ENCODE measurements around the gene POC1A. TPM values are rescaled to one million over a fixed set of nuclear protein-coding genes. Genes with fewer than 3 reads are reported as not detected.

Gene POC1A
- polyA plus RNA-seq, 1 donor (not counting 4 experiments of a cell fraction or from before 2014, with no cell fraction given): 11.5 TPM

- FAIRE-seq (no peak), DNase-seq (ENCODE audit: low read depth, low spot score) (no peak)
- dilution Hi-C loops (cut with MboI; ENCODE audit: extremely low pct_ligation_motif_present, low sequenced_read_pairs): no loop called here
- Histone ChIP-seq H3K9me3 (ENCODE audit: control insufficient read depth, low read depth, low read length) (no peaks in the 10 kb centered on the region), H2AFZ (ENCODE audit: control insufficient read depth, low read length) (no peak overlapping the region), H4K20me1 (ENCODE audit: control insufficient read depth, extremely low read depth, insufficient read depth, low read length) (no peaks in the 10 kb centered on the region), H3K4me2 (ENCODE audit: control insufficient read depth, extremely low read depth, insufficient read depth, low read depth, low read length) (no peak overlapping the region), H3K27me3 (ENCODE audit: control insufficient read depth, extremely low read depth, insufficient read depth, low read length) (no peaks in the 10 kb centered on the region), H3K9ac (ENCODE audit: control insufficient read depth, extremely low read depth, insufficient read depth, low read length) (no peak overlapping the region), H3K4me3 (ENCODE audit: control insufficient read depth in 2 of 3, extremely low read depth in 1 of 3, insufficient read depth in 2 of 3, low read depth in 1 of 3, low read length in 3 of 3) (no peak overlapping the region), H3K79me2 (ENCODE audit: control insufficient read depth, insufficient read depth, low read length) (no peaks in the 10 kb centered on the region), H3K36me3 (ENCODE audit: control insufficient read depth in 2 of 2, extremely low read depth in 1 of 2, insufficient read depth in 2 of 2, low read length in 2 of 2) (peaks cover 0 to 3% of the 10 kb centered on the region in 2 experiments), H3K9me1 (ENCODE audit: control insufficient read depth, extremely low read depth, insufficient read depth, low read length) (no peaks in the 10 kb centered on the region), H3K4me1 (ENCODE audit: control insufficient read depth, extremely low read depth, insufficient read depth, low read length) (peaks cover 48% of the 10 kb centered on the region), H3K27ac (ENCODE audit: control insufficient read depth, insufficient read depth, low read length) (no peak overlapping the region)
- no peak for TF ChIP-seq EZH2 (IDR thresholded peaks at IDR 0.05; ENCODE audit: low read length)
- no peak for TF ChIP-seq CTCF (optimal IDR thresholded peaks at IDR 0.05 in 1 of 3, IDR thresholded peaks at IDR 0.05 in 1 of 3, conservative IDR thresholded peaks at IDR 0.05 in 1 of 3; ENCODE audit: extremely low read depth in 1 of 3, insufficient read depth in 2 of 3, low read length in 3 of 3)
Measured at GRCh38 chr3:52069135-52069534, 85.1 kb downstream of the POC1A start.

GRCh38 chr3:52068730-52069129, 85.5 kb downstream of the POC1A start:
- no peak overlapping the region for H3K27ac ChIP-seq (ENCODE audit: control insufficient read depth, insufficient read depth, low read length)
- dilution Hi-C loops (cut with MboI; ENCODE audit: extremely low pct_ligation_motif_present, low sequenced_read_pairs): no loop called here
- DNase-seq (ENCODE audit: low read depth, low spot score) (no peak), FAIRE-seq (no peak)
- no peak overlapping the region for H3K9ac ChIP-seq (ENCODE audit: control insufficient read depth, extremely low read depth, insufficient read depth, low read length)
- no peak overlapping the region for H2AFZ ChIP-seq (ENCODE audit: control insufficient read depth, low read length)
- H3K9me1 ChIP-seq (ENCODE audit: control insufficient read depth, extremely low read depth, insufficient read depth, low read length): no peaks in the 10 kb centered on the region
- no peaks in the 10 kb centered on the region for H3K9me3 ChIP-seq (ENCODE audit: control insufficient read depth, low read depth, low read length)
- H4K20me1 ChIP-seq (ENCODE audit: control insufficient read depth, extremely low read depth, insufficient read depth, low read length): no peaks in the 10 kb centered on the region
- H3K36me3 ChIP-seq (ENCODE audit: control insufficient read depth in 2 of 2, extremely low read depth in 1 of 2, insufficient read depth in 2 of 2, low read length in 2 of 2): peaks cover 0 to 3% of the 10 kb centered on the region in 2 experiments
- peaks cover 51% of the 10 kb centered on the region for H3K4me1 ChIP-seq (ENCODE audit: control insufficient read depth, extremely low read depth, insufficient read depth, low read length)
- no peaks in the 10 kb centered on the region for H3K27me3 ChIP-seq (ENCODE audit: control insufficient read depth, extremely low read depth, insufficient read depth, low read length)
- H3K4me3 ChIP-seq (ENCODE audit: control insufficient read depth in 2 of 3, extremely low read depth in 1 of 3, insufficient read depth in 2 of 3, low read depth in 1 of 3, low read length in 3 of 3): no peak overlapping the region
- TF ChIP-seq EZH2 (IDR thresholded peaks at IDR 0.05; ENCODE audit: low read length): no peak
- TF ChIP-seq CTCF (optimal IDR thresholded peaks at IDR 0.05 in 1 of 3, IDR thresholded peaks at IDR 0.05 in 1 of 3, conservative IDR thresholded peaks at IDR 0.05 in 1 of 3; ENCODE audit: extremely low read depth in 1 of 3, insufficient read depth in 2 of 3, low read length in 3 of 3): no peak
- no peak overlapping the region for H3K4me2 ChIP-seq (ENCODE audit: control insufficient read depth, extremely low read depth, insufficient read depth, low read depth, low read length)
- no peaks in the 10 kb centered on the region for H3K79me2 ChIP-seq (ENCODE audit: control insufficient read depth, insufficient read depth, low read length)

All from keratinocyte (primary cell).